Right atrium auricular region (tissue), 2 donors: ENCODE results near the gene VWCE. TPM values are rescaled to one million over a fixed set of nuclear protein-coding genes. Genes with fewer than 3 reads are reported as not detected.
"Not testable (repeated sequence)": the region's sequence is repeated elsewhere in the genome, so short reads cannot be mapped to it uniquely, and the experiment has no call there.

Source experiments
- DNase-seq: peaks from one replicate; pipeline ENCODE4 v3.0.0-alpha.2; 2019; ENCODE audit warnings: low spot score
- H3K27ac ChIP-seq, 2 donors: fragments of 200-600 bp; sonication (generic); 1 replicate in 1 of 2; 2 replicates in 1 of 2; pipeline ENCODE4 v1.5.1; 2016 to 2019
- H3K27me3 ChIP-seq, 2 donors: fragments of 200-600 bp; sonication (generic); one replicate each; pipeline versions ENCODE4 v1.5.1 to v1.6.0; 2017 to 2019
- H3K36me3 ChIP-seq: fragments of 200-600 bp; sonication (generic); one replicate; pipeline ENCODE4 v1.5.1; 2016
- H3K4me1 ChIP-seq, 2 donors: fragments of 200-600 bp; sonication (generic); one replicate each; pipeline versions ENCODE4 v1.5.1 to v1.6.0; 2017 to 2019
- H3K4me3 ChIP-seq, 2 donors: fragments of 200-600 bp; sonication (generic); 1 replicate in 1 of 2; 2 replicates in 1 of 2; pipeline ENCODE4 v1.5.1; 2017 to 2019; ENCODE audit warnings: mild to moderate bottlenecking in 1 of 2, moderate library complexity in 1 of 2
- H3K9me3 ChIP-seq, 2 donors: fragments of 200-600 bp; sonication (generic); one replicate each; pipeline ENCODE4 v1.5.1; 2019
- total RNA-seq, 2 donors: library from RNA; depleted of rRNA; stranded (reverse); fragments of >200 nt; gene quantifications; one replicate each; pipeline ENCODE4 v1.1.0, GENCODE V29; 2016

VWCE gene
- total RNA-seq, 2 donors from 2014 or later = 0.48 to 0.94 TPM

GRCh38 chr11:61241526-61241925, 53.6 kb downstream of the VWCE start:
- not testable (repeated sequence) for DNase-seq, H3K4me1 ChIP-seq, H3K4me3 ChIP-seq, H3K27ac ChIP-seq, H3K36me3 ChIP-seq, H3K27me3 ChIP-seq, H3K9me3 ChIP-seq

- H3K27me3 ChIP-seq, H3K36me3 ChIP-seq, H3K4me1 ChIP-seq, DNase-seq, H3K4me3 ChIP-seq, H3K27ac ChIP-seq, H3K9me3 ChIP-seq: not testable (repeated sequence)
Observed at GRCh38 chr11:61240875-61241274, 54.2 kb downstream of the VWCE start, which contains the start of gene PGA5. PGA5 (plus strand) TSS chr11:61241175; CDS start chr11:61241227, 52 bp downstream.

DNA sequence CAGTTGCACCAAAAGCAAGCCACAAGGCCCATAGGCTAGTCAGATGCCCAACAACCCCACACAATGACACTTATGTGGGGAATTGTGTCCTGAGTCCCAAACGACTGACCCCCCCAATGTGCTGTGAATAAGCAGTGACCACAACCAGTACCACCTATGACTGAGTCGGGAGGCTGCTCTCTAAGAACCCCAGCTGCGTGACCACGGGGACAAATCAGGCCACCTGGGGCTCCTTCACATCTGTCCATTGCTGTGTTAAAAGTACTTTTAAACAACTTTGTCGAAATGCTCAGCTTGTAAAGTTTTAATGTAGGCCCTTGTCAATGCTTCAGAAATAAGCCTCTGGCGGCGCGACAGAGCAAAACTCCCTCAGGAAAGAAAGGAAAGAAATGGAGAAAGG, 54.8 kb downstream of the VWCE start:
- not testable (repeated sequence) for H3K27ac ChIP-seq, H3K36me3 ChIP-seq, H3K4me3 ChIP-seq, DNase-seq, H3K4me1 ChIP-seq, H3K9me3 ChIP-seq, H3K27me3 ChIP-seq

- H3K9me3 ChIP-seq, H3K4me3 ChIP-seq, H3K4me1 ChIP-seq, DNase-seq, H3K27ac ChIP-seq, H3K27me3 ChIP-seq, H3K36me3 ChIP-seq: not testable (repeated sequence)
Observed at GRCh38 chr11:61237130-61237529, 58.0 kb downstream of the VWCE start.

DNA sequence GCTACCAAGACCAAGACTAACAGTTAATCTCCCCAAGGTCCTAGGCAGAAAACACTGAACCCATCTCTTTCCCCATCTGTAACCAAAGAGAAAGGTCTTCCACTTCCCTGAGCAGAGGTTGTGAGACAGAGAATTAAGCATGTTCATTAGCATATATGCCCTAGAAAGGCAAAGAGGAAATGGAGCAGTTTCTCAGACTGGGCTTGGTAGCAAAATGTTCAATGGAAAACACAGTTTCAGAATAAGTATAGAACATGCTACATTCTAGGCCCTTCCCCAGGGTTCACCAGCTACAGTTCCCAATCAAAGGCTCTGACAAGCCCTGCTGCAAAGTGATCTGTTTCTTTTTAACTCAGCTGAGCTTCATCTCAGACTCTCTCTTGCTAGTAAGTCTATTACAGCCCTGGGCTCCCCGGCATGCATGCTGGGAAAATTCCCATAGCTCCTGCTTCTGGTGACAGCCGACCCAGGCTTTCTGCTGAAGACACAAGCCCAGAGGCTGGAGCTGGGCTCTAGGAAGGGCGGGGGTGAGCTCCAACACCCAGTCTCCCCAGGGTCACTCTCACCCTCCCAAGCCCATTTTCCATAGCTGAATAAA, 62.5 kb downstream of the VWCE start:
- DNase-seq, H3K36me3 ChIP-seq, H3K4me1 ChIP-seq, H3K4me3 ChIP-seq, H3K27ac ChIP-seq, H3K9me3 ChIP-seq, H3K27me3 ChIP-seq: not testable (repeated sequence)

DNA sequence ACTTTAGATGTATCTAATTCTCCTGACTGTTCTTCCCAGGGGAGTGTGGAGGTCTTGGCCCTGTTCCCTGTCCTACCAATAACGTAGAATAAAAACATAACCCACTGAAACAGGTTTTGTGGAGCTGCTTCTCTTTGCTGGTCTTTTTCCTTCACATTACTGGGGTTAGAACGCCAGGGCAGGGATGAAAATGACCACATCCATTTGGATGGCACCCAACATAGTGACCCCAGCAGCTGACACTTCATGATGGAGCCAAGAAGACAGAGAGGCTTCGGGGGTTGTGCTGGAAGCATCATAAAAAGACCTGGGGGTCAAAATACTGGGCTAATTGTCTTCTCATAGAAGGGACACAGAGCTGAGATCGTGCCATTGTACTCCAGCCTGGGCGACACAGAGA, 63.5 kb downstream of the VWCE start:
- H3K36me3 ChIP-seq, H3K9me3 ChIP-seq, H3K4me3 ChIP-seq, H3K4me1 ChIP-seq, DNase-seq, H3K27me3 ChIP-seq, H3K27ac ChIP-seq: not testable (repeated sequence)

DNA sequence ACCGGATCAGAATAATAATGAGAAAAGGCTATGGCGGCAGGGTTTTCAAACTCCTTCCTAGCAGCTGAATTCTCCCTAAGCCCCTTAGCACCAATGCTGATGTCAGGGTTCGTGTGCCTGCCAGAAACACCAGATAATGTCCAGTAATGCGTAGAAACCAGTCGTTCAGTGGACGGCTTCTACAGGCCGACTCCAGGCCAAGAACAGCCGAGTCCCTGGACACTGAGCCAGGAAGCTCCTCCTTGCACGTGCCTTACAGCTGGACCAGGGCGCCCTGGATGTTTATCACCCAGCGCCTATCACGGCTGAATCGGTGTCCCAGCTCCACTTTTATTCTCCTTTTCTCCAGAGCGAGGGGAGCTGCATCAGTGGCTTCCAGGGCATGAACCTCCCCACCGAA, 64.1 kb downstream of the VWCE start:
- not testable (repeated sequence) for DNase-seq, H3K4me1 ChIP-seq, H3K9me3 ChIP-seq, H3K27ac ChIP-seq, H3K27me3 ChIP-seq, H3K4me3 ChIP-seq, H3K36me3 ChIP-seq

DNA sequence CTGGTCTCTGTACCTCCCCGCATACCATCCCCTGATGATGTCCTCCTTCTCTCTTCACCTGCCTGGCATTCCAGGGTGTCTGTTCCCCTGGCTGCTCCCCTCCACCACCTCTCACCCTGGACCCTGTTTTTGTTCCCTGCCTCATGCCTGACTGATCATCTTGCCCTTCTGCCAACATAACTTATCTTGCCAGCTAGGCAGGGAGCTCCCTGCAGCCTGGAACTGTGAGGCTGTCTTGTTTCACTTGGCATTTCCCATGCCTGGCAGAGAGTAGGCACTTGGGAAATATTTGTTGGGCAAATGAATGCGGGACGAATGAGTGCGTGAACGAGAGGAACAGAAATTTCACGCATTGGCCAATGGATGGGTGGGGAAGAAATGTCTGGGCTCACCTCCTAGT, 65.7 kb downstream of the VWCE start:
- H3K4me3 ChIP-seq, H3K9me3 ChIP-seq: not testable (repeated sequence)

GRCh38 chr11:61226457-61227137, 68.5 kb downstream of the VWCE start:
- H3K27ac ChIP-seq, H3K9me3 ChIP-seq, H3K36me3 ChIP-seq, DNase-seq, H3K4me3 ChIP-seq, H3K4me1 ChIP-seq, H3K27me3 ChIP-seq: not testable (repeated sequence)

More for the DNA sequence above, 65.7 kb downstream of the VWCE start:
- not testable (repeated sequence) for H3K27me3 ChIP-seq, DNase-seq, H3K36me3 ChIP-seq, H3K27ac ChIP-seq, H3K4me1 ChIP-seq

- not testable (repeated sequence) for H3K4me3 ChIP-seq, H3K4me1 ChIP-seq, H3K9me3 ChIP-seq, H3K27ac ChIP-seq, H3K36me3 ChIP-seq, DNase-seq, H3K27me3 ChIP-seq
Observed at GRCh38 chr11:61222692-61223091, 72.4 kb downstream of the VWCE start.

GRCh38 chr11:61222047-61222446, 73.1 kb downstream of the VWCE start, which contains the start of gene PGA4:
PGA4 (plus strand) TSS chr11:61222347; CDS start chr11:61222401, 54 bp downstream.
- not testable (repeated sequence) for DNase-seq, H3K9me3 ChIP-seq, H3K36me3 ChIP-seq, H3K4me3 ChIP-seq, H3K4me1 ChIP-seq, H3K27me3 ChIP-seq, H3K27ac ChIP-seq

GRCh38 chr11:61219016-61219415, 76.1 kb downstream of the VWCE start:
- not testable (repeated sequence) for H3K4me3 ChIP-seq, H3K9me3 ChIP-seq, DNase-seq

DNA sequence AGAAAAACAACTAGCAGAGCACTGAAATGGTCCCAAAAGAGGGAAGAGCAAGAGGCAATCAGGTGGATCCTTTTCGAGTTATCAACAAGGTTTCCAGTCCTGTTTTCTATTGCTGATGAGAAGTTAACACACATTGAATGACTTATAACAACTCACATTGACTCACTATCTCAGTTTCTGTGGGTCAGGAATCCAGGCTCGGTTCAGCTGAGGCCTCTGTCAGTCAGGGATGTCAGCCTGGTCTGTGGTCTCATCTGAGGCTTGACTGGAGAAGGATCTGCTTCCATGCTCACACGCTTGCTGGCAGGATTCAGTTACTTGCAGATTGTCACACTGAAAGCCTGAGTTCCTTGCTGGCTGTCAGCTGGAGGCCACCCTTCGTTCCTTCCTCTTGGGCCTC, 76.8 kb downstream of the VWCE start:
- not testable (repeated sequence) for H3K4me3 ChIP-seq, H3K9me3 ChIP-seq, H3K27ac ChIP-seq, H3K27me3 ChIP-seq, H3K36me3 ChIP-seq, DNase-seq, H3K4me1 ChIP-seq

More at GRCh38 chr11:61219016-61219415, 76.1 kb downstream of the VWCE start:
- H3K4me1 ChIP-seq, H3K27ac ChIP-seq, H3K36me3 ChIP-seq, H3K27me3 ChIP-seq: not testable (repeated sequence)

DNA sequence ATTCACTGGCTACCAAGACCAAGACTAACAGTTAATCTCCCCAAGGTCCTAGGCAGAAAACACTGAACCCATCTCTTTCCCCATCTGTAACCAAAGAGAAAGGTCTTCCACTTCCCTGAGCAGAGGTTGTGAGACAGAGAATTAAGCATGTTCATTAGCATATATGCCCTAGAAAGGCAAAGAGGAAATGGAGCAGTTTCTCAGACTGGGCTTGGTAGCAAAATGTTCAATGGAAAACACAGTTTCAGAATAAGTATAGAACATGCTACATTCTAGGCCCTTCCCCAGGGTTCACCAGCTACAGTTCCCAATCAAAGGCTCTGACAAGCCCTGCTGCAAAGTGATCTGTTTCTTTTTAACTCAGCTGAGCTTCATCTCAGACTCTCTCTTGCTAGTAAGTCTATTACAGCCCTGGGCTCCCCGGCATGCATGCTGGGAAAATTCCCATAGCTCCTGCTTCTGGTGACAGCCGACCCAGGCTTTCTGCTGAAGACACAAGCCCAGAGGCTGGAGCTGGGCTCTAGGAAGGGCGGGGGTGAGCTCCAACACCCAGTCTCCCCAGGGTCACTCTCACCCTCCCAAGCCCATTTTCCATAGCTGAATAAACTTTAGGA, 81.3 kb downstream of the VWCE start:
- H3K36me3 ChIP-seq = not testable (repeated sequence)

DNA sequence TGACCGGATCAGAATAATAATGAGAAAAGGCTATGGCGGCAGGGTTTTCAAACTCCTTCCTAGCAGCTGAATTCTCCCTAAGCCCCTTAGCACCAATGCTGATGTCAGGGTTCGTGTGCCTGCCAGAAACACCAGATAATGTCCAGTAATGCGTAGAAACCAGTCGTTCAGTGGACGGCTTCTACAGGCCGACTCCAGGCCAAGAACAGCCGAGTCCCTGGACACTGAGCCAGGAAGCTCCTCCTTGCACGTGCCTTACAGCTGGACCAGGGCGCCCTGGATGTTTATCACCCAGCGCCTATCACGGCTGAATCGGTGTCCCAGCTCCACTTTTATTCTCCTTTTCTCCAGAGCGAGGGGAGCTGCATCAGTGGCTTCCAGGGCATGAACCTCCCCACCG, 82.9 kb downstream of the VWCE start:
- not testable (repeated sequence) for H3K36me3 ChIP-seq, H3K4me3 ChIP-seq, DNase-seq, H3K27me3 ChIP-seq, H3K4me1 ChIP-seq, H3K9me3 ChIP-seq, H3K27ac ChIP-seq

More for the DNA sequence above, 81.3 kb downstream of the VWCE start:
- H3K4me1 ChIP-seq, H3K27ac ChIP-seq, DNase-seq, H3K9me3 ChIP-seq, H3K4me3 ChIP-seq, H3K27me3 ChIP-seq: not testable (repeated sequence)
